Neural cell (in vitro differentiated cells): ENCODE data around the gene DCAF15. TPM values are rescaled to one million over a fixed set of nuclear protein-coding genes. Genes with fewer than 3 reads are reported as not detected.
"Not testable (repeated sequence)": the region's sequence is repeated elsewhere in the genome, so short reads cannot be mapped to it uniquely, and the experiment has no call there.

Experiments used
- H2AFZ ChIP-seq: fragments of 200-600, 300-800 bp; sonication (generic), shearing (Covaris generic); 2 replicates; pipeline ENCODE4 v1.6.0; 2014; ENCODE audit warnings: low read depth, mild to moderate bottlenecking, antibody characterized with exemption, low read length, moderate library complexity
- H3F3A ChIP-seq: fragments of 200-600 bp; shearing (Covaris generic); 2 replicates; pipeline ENCODE4 v1.6.1; 2016; ENCODE audit warnings: mild to moderate bottlenecking, moderate library complexity, mixed read lengths, antibody characterized with exemption, low read length; ENCODE audit not compliant: insufficient read depth, poor library complexity, severe bottlenecking
- H3K27ac ChIP-seq: fragments of 200-600, 300-800 bp; sonication (generic), shearing (Covaris generic); 2 replicates; pipeline ENCODE4 v1.5.1; 2014; ENCODE audit warnings: mild to moderate bottlenecking, low read length, moderate library complexity
- H3K27me3 ChIP-seq: fragments of 300-800, 200-600 bp; sonication (generic), shearing (Covaris generic); 2 replicates; pipeline ENCODE4 v1.6.0; 2014; ENCODE audit warnings: mild to moderate bottlenecking, low read depth, low read length, moderate library complexity; ENCODE audit not compliant: insufficient read depth
- H3K36me3 ChIP-seq: fragments of 300-800, 200-600 bp; sonication (generic), shearing (Covaris generic); 2 replicates; pipeline ENCODE4 v1.5.1; 2014; ENCODE audit warnings: mild to moderate bottlenecking, antibody characterized with exemption, low read length, moderate library complexity; ENCODE audit not compliant: insufficient read depth
- H3K4me2 ChIP-seq: fragments of 300-800, 200-600 bp; sonication (generic), shearing (Covaris generic); 2 replicates; pipeline ENCODE4 v1.6.0; 2014; ENCODE audit warnings: mild to moderate bottlenecking, low read length
- H3K4me3 ChIP-seq: fragments of 300-800, 200-600 bp; sonication (generic), shearing (Covaris generic); 2 replicates; pipeline ENCODE4 v1.5.1; 2014; ENCODE audit warnings: mild to moderate bottlenecking, low read length, moderate library complexity
- H3K79me2 ChIP-seq: fragments of 200-600 bp; shearing (Covaris generic); replicated peaks from 2 replicates; pipeline ENCODE4 v1.6.0; 2014; ENCODE audit warnings: mild to moderate bottlenecking, low read length, moderate library complexity; ENCODE audit not compliant: insufficient read depth
- H3K9ac ChIP-seq: fragments of 300-800, 200-600 bp; sonication (generic), shearing (Covaris generic); 2 replicates; pipeline ENCODE4 v1.6.1; 2016; ENCODE audit warnings: mild to moderate bottlenecking, low read length, mixed read lengths
- H3K9me2 ChIP-seq: fragments of 200-600 bp; shearing (Covaris generic); 2 replicates; pipeline ENCODE4 v1.6.1; 2016; ENCODE audit warnings: mild to moderate bottlenecking, low read length, mixed read lengths; ENCODE audit not compliant: insufficient read depth
- H3K9me3 ChIP-seq: fragments of 200-600, 300-800 bp; sonication (generic), shearing (Covaris generic); 2 replicates; pipeline ENCODE4 v1.6.1; 2016; ENCODE audit warnings: mild to moderate bottlenecking, mixed run types, low read length, moderate library complexity, mixed read lengths
- H4K20me1 ChIP-seq: fragments of 200-600 bp; shearing (Covaris generic); 2 replicates; pipeline ENCODE4 v1.6.1; 2016; ENCODE audit warnings: mild to moderate bottlenecking, mixed run types; ENCODE audit not compliant: insufficient read depth
- EP300 ChIP-seq: fragments of 450-650 bp; conservative IDR thresholded peaks from 2 replicates; pipeline ENCODE4 v1.6.1; 2014; ENCODE audit warnings: antibody characterized with exemption, mild to moderate bottlenecking, moderate library complexity; ENCODE audit not compliant: poor library complexity, severe bottlenecking
- EZH2 ChIP-seq: fragments of 200-600, 300-800 bp; shearing (Covaris generic), sonication (generic); IDR thresholded peaks from 2 replicates; pipeline ENCODE4 v1.6.1; 2014; ENCODE audit warnings: antibody characterized with exemption, low read length, borderline replicate concordance, mild to moderate bottlenecking; ENCODE audit not compliant: insufficient read depth, poor library complexity, severe bottlenecking
- MXI1 ChIP-seq: fragments of 450-650 bp; conservative IDR thresholded peaks from 2 replicates; pipeline ENCODE4 v1.6.1; 2014; ENCODE audit warnings: antibody characterized with exemption, mild to moderate bottlenecking; ENCODE audit not compliant: poor library complexity, severe bottlenecking
- POLR2AphosphoS5 ChIP-seq: IDR thresholded peaks from 2 replicates; pipeline ENCODE4 v1.6.1; 2012
- RAD21 ChIP-seq: fragments of 450-650 bp; conservative IDR thresholded peaks from 2 replicates; pipeline ENCODE4 v1.6.1; 2014; ENCODE audit warnings: antibody characterized with exemption, mild to moderate bottlenecking, moderate library complexity
- REST ChIP-seq: IDR thresholded peaks from 2 replicates; pipeline ENCODE4 v1.6.1; 2012; ENCODE audit warnings: borderline replicate concordance
- SMC3 ChIP-seq: fragments of 450-650 bp; conservative IDR thresholded peaks from 2 replicates; pipeline ENCODE4 v1.6.1; 2014; ENCODE audit warnings: antibody characterized with exemption, mild to moderate bottlenecking, moderate library complexity; ENCODE audit not compliant: poor library complexity
- TAF1 ChIP-seq: IDR thresholded peaks from 2 replicates; pipeline ENCODE4 v1.6.1; 2012; ENCODE audit warnings: low read depth
- polyA plus RNA-seq: library from polyadenylated mRNA; depleted of rRNA; stranded (reverse); fragments of >200 nt; gene quantifications from 2 replicates; pipeline ENCODE4 v1.2.3, GENCODE V29; 2014
- TF ChIP-seq, protein P1 (sequence below): fragments of 450-650 bp; IDR thresholded peaks from 2 replicates; pipeline ENCODE4 v1.5.1; 2014; ENCODE audit warnings: antibody characterized with exemption, mild to moderate bottlenecking, moderate library complexity; ENCODE audit not compliant: poor library complexity, severe bottlenecking

The DCAF15 gene
- polyA plus RNA-seq, 1 donor from 2014 or later, result 39.4 TPM

GRCh38 chr19:13966684-13967128 lies 14.4 kb downstream of the DCAF15 start:
- H3K9me3 ChIP-seq, result no peaks in the 10 kb centered on the region
- no peaks in the 10 kb centered on the region for H3K36me3 ChIP-seq
- H3K4me2 ChIP-seq, result no peak overlapping the region
- H3K9me2 ChIP-seq, result no peaks in the 10 kb centered on the region
- no peak overlapping the region for H3K27ac ChIP-seq
- H3F3A ChIP-seq, result no peaks in the 10 kb centered on the region
- H3K27me3 ChIP-seq, result no peaks in the 10 kb centered on the region
- TF ChIP-seq EZH2 (no peak), TAF1 (no peak), MXI1 (no peak), EP300 (no peak), REST (no peak), RAD21 (no peak), SMC3 (no peak), POLR2AphosphoS5 (no peak)
- TF ChIP-seq, protein P1, sequence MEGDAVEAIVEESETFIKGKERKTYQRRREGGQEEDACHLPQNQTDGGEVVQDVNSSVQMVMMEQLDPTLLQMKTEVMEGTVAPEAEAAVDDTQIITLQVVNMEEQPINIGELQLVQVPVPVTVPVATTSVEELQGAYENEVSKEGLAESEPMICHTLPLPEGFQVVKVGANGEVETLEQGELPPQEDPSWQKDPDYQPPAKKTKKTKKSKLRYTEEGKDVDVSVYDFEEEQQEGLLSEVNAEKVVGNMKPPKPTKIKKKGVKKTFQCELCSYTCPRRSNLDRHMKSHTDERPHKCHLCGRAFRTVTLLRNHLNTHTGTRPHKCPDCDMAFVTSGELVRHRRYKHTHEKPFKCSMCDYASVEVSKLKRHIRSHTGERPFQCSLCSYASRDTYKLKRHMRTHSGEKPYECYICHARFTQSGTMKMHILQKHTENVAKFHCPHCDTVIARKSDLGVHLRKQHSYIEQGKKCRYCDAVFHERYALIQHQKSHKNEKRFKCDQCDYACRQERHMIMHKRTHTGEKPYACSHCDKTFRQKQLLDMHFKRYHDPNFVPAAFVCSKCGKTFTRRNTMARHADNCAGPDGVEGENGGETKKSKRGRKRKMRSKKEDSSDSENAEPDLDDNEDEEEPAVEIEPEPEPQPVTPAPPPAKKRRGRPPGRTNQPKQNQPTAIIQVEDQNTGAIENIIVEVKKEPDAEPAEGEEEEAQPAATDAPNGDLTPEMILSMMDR, result no peak
- no peak overlapping the region for H2AFZ ChIP-seq
- H4K20me1 ChIP-seq, result no peaks in the 10 kb centered on the region
- no peaks in the 10 kb centered on the region for H3K79me2 ChIP-seq
- H3K4me3 ChIP-seq, result no peak overlapping the region
- H3K9ac ChIP-seq, result no peak overlapping the region

GRCh38 chr19:13967206-13967605 lies 14.9 kb downstream of the DCAF15 start:
- H3K9ac ChIP-seq, H3K9me3 ChIP-seq, H3K79me2 ChIP-seq, H3K27me3 ChIP-seq, H4K20me1 ChIP-seq, H2AFZ ChIP-seq, H3K4me2 ChIP-seq, H3K9me2 ChIP-seq, H3K4me3 ChIP-seq, H3F3A ChIP-seq, H3K36me3 ChIP-seq, H3K27ac ChIP-seq: not testable (repeated sequence)

DNA sequence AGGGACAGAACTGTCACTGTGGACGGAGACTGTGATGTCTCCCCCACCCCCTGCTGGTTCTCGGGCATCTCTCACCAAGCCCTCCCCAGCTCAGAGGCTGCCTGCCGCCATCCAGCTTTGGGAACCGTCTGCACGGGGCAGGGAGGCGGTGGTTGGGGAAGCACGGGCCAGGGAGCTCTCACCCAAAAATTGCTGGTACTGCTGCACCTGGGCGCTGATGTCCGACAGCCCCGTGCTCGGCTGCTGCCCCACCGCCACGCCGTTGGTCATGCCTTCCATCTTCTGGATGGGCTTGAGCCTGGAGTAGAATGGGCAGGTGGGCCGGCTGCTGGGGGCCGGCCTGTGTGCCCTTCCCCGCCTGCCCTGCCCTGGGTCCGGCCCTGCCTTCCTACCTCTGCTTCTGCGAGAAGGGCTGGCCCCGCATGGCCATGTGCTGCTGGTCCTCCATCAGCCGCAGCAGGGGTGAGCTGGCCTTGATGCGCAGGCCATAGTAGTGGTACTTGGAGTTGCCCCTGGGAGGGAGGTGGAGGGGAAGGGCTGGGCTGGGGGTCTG lies 16.1 kb downstream of the DCAF15 start:
- Histone ChIP-seq H3K9me2 (no peaks in the 10 kb centered on the region), H3K27ac (no peak overlapping the region), H3K4me2 (no peak overlapping the region), H3K79me2 (no peaks in the 10 kb centered on the region), H3K9ac (no peak overlapping the region), H3K36me3 (no peaks in the 10 kb centered on the region), H3F3A (no peaks in the 10 kb centered on the region), H4K20me1 (no peaks in the 10 kb centered on the region), H3K9me3 (no peaks in the 10 kb centered on the region), H3K27me3 (no peaks in the 10 kb centered on the region), H3K4me3 (no peak overlapping the region), H2AFZ (no peak overlapping the region)
- TF ChIP-seq, protein P1, result no peak
- TF ChIP-seq EP300, result no peak
- no peak for TF ChIP-seq EZH2
- no peak for TF ChIP-seq MXI1
- TF ChIP-seq RAD21, result no peak
- no peak for TF ChIP-seq TAF1
- TF ChIP-seq POLR2AphosphoS5, result no peak
- no peak for TF ChIP-seq SMC3
- TF ChIP-seq REST, result no peak
